ENCODE results near the gene ADCY9. TPM values are rescaled to one million over a fixed set of nuclear protein-coding genes. Genes with fewer than 3 reads are reported as not detected.

Gene ADCY9
- total RNA-seq, 1 donor from 2014 or later: 49.6 TPM

GRCh38 chr16:4067262-4068001, 48.8 kb downstream of the ADCY9 start:
- intact Hi-C loops (cut with DNase I): no loop called here
- H3K9me3 ChIP-seq: no peaks in the 10 kb centered on the region
- ATAC-seq (no peak), DNase-seq (no peak)
- peaks cover 5% of the 10 kb centered on the region for H3K4me1 ChIP-seq
- H3K27me3 ChIP-seq: no peaks in the 10 kb centered on the region
- no peak overlapping the region for H3K27ac ChIP-seq
- no peaks in the 10 kb centered on the region for H3K36me3 ChIP-seq
- TF ChIP-seq, protein P1, sequence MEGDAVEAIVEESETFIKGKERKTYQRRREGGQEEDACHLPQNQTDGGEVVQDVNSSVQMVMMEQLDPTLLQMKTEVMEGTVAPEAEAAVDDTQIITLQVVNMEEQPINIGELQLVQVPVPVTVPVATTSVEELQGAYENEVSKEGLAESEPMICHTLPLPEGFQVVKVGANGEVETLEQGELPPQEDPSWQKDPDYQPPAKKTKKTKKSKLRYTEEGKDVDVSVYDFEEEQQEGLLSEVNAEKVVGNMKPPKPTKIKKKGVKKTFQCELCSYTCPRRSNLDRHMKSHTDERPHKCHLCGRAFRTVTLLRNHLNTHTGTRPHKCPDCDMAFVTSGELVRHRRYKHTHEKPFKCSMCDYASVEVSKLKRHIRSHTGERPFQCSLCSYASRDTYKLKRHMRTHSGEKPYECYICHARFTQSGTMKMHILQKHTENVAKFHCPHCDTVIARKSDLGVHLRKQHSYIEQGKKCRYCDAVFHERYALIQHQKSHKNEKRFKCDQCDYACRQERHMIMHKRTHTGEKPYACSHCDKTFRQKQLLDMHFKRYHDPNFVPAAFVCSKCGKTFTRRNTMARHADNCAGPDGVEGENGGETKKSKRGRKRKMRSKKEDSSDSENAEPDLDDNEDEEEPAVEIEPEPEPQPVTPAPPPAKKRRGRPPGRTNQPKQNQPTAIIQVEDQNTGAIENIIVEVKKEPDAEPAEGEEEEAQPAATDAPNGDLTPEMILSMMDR (IDR thresholded peaks at IDR 0.05): no peak
- H3K4me3 ChIP-seq: no peak overlapping the region

DNA sequence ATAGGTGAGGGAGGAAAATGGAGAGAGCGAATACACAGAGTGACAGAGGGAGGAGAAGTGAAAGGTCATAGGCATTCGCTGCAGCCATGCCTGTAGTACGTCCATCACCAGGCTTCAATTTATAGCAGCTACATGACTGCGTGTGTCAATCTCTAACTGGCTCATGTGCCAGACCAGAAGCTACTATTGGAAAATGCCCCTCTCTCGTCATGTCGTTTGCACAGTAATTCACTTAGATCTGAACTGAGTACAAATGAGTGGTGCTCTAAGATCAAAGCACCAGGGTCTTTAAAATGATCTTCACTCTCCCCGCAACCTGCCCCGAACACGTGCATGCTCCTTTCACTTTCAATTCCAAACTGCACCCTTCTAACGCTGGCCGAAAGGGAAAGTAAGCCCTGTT, 51.3 kb downstream of the ADCY9 start:
- ATAC-seq: peak; percentile 70
- H3K4me1 ChIP-seq: peaks cover 5% of the 10 kb centered on the region
- no peaks in the 10 kb centered on the region for H3K27me3 ChIP-seq
- no peaks in the 10 kb centered on the region for H3K36me3 ChIP-seq
- peak overlapping the region; percentile 37 for H3K4me3 ChIP-seq
- peak overlapping the region; percentile 63 for H3K27ac ChIP-seq
- intact Hi-C loops (cut with DNase I): no loop called here
- no peak for DNase-seq
- TF ChIP-seq, protein P1 (IDR thresholded peaks at IDR 0.05): no peak
- no peaks in the 10 kb centered on the region for H3K9me3 ChIP-seq

DNA sequence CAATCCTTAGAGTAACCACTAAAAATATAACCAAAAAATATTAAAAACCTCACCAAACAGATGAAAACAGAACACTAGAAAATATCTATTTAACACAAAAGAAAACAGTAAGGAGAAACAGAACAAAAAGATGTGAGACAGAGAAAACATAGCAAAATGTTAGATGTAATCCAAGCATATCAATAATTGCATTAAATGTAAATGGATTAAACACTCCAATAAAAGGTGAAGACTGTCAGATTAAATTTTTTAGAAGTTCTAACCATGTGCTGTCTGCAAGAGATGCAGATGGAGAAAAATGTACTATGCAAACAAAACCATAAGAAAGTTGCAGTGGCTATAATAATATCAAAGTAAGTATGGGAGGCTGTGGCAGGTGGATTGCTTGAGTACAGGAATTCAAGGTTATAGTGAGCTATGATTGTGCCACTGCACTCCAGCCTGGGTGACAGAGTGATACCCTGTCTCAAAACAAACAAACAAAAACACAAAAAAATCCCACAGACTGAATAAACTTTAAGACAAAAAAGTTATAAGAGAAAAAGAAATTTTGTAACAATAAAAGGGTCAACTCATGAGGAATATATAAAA, 53.9 kb downstream of the ADCY9 start:
- Histone ChIP-seq H3K36me3 (no peaks in the 10 kb centered on the region), H3K27ac (no peak overlapping the region), H3K9me3 (no peaks in the 10 kb centered on the region), H3K4me3 (no peak overlapping the region), H3K4me1 (peaks cover 6% of the 10 kb centered on the region), H3K27me3 (no peaks in the 10 kb centered on the region)
- ATAC-seq: no peak
- TF ChIP-seq, protein P1 (IDR thresholded peaks at IDR 0.05): no peak
- intact Hi-C loops (cut with DNase I): no loop called here
- no peak for DNase-seq

DNA sequence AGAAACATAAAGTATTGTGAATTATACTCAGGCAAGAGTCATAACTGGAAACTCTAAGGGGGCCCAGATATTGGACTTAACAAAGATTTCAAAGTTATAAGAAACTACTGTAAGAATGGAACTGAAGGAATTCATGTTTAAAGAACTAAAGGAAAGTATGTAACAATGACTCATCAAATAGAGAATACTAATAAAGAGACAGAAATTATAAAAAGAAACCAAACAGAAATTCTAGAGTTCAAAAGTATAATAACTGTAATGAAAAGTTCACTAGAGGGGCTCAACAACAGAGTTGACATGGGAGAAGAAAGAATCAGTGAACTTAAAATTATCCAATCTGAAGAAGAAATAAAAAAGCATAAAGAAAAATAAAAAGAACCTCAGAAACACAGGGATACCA, 55.4 kb downstream of the ADCY9 start:
- Histone ChIP-seq H3K4me1 (peaks cover 4% of the 10 kb centered on the region), H3K36me3 (no peaks in the 10 kb centered on the region), H3K9me3 (no peaks in the 10 kb centered on the region), H3K27ac (no peak overlapping the region), H3K27me3 (no peaks in the 10 kb centered on the region), H3K4me3 (no peak overlapping the region)
- TF ChIP-seq, protein P1 (IDR thresholded peaks at IDR 0.05): no peak
- intact Hi-C loops (cut with DNase I): no loop called here
- ATAC-seq (no peak), DNase-seq (no peak)

GRCh38 chr16:4060009-4060408, 56.2 kb downstream of the ADCY9 start:
- ATAC-seq (peak; percentile 39), DNase-seq (no peak)
- Histone ChIP-seq H3K9me3 (no peaks in the 10 kb centered on the region), H3K4me3 (no peak overlapping the region), H3K36me3 (no peaks in the 10 kb centered on the region), H3K4me1 (peaks cover 4% of the 10 kb centered on the region), H3K27me3 (no peaks in the 10 kb centered on the region), H3K27ac (peak overlapping the region; percentile 59)
- TF ChIP-seq, protein P1 (IDR thresholded peaks at IDR 0.05): no peak
- intact Hi-C loops (cut with DNase I): no loop called here

Measured in upper lobe of right lung (tissue), 1 donor.